ENCODE results near the gene FOXP1.

Gene FOXP1

GRCh38 chr3:71184252-71184651, 399.3 kb downstream of the FOXP1 start:
- H3K9me3 ChIP-seq (ENCODE audit: control insufficient read depth, low read length), result no peaks in the 10 kb centered on the region
- WGBS, 2 experiments, result 94 to 100% methylated on average over 1 of the region's 1 CpG

DNA sequence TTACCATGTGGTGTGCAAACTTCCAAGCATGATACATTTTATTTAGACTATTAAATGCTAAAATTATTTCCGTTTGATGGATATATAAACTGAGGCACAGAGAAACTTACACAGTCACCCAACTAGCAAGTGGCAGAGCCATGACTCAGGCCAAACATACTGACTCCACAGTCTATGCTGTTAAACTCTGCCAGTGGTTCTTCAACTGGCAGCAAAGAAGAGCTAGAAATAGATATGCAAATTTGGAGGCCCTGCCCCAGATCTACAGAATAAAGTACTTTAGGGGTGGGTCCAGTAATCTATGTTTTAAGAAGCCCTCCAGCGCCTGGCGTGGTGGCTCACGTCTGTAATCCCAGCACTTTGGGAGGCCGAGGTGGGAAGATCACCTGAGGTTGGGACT, 400.0 kb downstream of the FOXP1 start:
- 92 to 95% methylated on average over 5 of the region's 5 CpGs for WGBS, 2 experiments
- H3K36me3 ChIP-seq (ENCODE audit: control insufficient read depth, insufficient read depth, low read length), result no peaks in the 10 kb centered on the region
- no peaks in the 10 kb centered on the region for H3K9me3 ChIP-seq (ENCODE audit: control insufficient read depth, low read length)
- no peak overlapping the region for H3K27ac ChIP-seq (ENCODE audit: insufficient read depth, low read depth, low read length, poor library complexity, severe bottlenecking)
- no peaks in the 10 kb centered on the region for H3K27me3 ChIP-seq (ENCODE audit: control insufficient read depth, insufficient read depth, low read length, poor library complexity, severe bottlenecking)
- H3K4me3 ChIP-seq (ENCODE audit: insufficient read depth, low read depth, low read length), result no peak overlapping the region
- H3K4me1 ChIP-seq (ENCODE audit: control insufficient read depth, insufficient read depth, low read length), result no peaks in the 10 kb centered on the region

More at GRCh38 chr3:71184252-71184651, 399.3 kb downstream of the FOXP1 start:
- Histone ChIP-seq H3K36me3 (ENCODE audit: control insufficient read depth, insufficient read depth, low read length) (no peaks in the 10 kb centered on the region), H3K4me3 (ENCODE audit: insufficient read depth, low read depth, low read length) (no peak overlapping the region), H3K27me3 (ENCODE audit: control insufficient read depth, insufficient read depth, low read length, poor library complexity, severe bottlenecking) (no peaks in the 10 kb centered on the region), H3K4me1 (ENCODE audit: control insufficient read depth, insufficient read depth, low read length) (no peaks in the 10 kb centered on the region), H3K27ac (ENCODE audit: insufficient read depth, low read depth, low read length, poor library complexity, severe bottlenecking) (no peak overlapping the region)

DNA sequence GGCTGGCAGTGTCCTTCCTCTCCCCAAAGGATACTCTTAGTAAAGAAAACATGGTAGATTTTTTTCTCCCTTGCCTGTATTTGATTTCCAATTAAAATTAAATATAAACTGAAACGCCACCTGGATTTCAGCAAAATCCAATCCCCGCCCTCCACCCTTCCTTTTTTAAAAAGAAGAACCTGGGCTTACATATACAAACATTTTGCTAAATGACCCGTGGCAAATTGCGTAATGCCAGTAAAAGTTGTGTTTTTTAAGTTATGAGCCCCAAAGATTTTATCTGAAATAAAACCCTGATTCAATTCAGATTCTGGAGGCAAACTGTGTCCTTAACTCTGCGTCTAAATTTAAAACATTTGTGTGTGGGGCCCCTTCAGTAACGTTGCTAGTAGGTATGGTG, 403.0 kb downstream of the FOXP1 start:
- no peaks in the 10 kb centered on the region for H3K27me3 ChIP-seq (ENCODE audit: control insufficient read depth, insufficient read depth, low read length, poor library complexity, severe bottlenecking)
- H3K36me3 ChIP-seq (ENCODE audit: control insufficient read depth, insufficient read depth, low read length), result no peaks in the 10 kb centered on the region
- H3K27ac ChIP-seq (ENCODE audit: insufficient read depth, low read depth, low read length, poor library complexity, severe bottlenecking), result no peak overlapping the region
- no peak overlapping the region for H3K4me3 ChIP-seq (ENCODE audit: insufficient read depth, low read depth, low read length)
- 91 to 95% methylated on average over 6 of the region's 6 CpGs for WGBS, 2 experiments
- H3K9me3 ChIP-seq (ENCODE audit: control insufficient read depth, low read length), result no peaks in the 10 kb centered on the region
- H3K4me1 ChIP-seq (ENCODE audit: control insufficient read depth, insufficient read depth, low read length), result no peaks in the 10 kb centered on the region

GRCh38 chr3:71177375-71177774, 406.2 kb downstream of the FOXP1 start:
- H3K4me1 ChIP-seq (ENCODE audit: control insufficient read depth, insufficient read depth, low read length), result no peaks in the 10 kb centered on the region
- H3K27me3 ChIP-seq (ENCODE audit: control insufficient read depth, insufficient read depth, low read length, poor library complexity, severe bottlenecking), result no peaks in the 10 kb centered on the region
- H3K27ac ChIP-seq (ENCODE audit: insufficient read depth, low read depth, low read length, poor library complexity, severe bottlenecking), result no peak overlapping the region
- H3K36me3 ChIP-seq (ENCODE audit: control insufficient read depth, insufficient read depth, low read length), result no peaks in the 10 kb centered on the region
- WGBS, 2 experiments, result 83 to 87% methylated on average over 4 of the region's 4 CpGs
- no peaks in the 10 kb centered on the region for H3K9me3 ChIP-seq (ENCODE audit: control insufficient read depth, low read length)
- H3K4me3 ChIP-seq (ENCODE audit: insufficient read depth, low read depth, low read length), result no peak overlapping the region

GRCh38 chr3:71176366-71176765, 407.2 kb downstream of the FOXP1 start:
- no peaks in the 10 kb centered on the region for H3K4me1 ChIP-seq (ENCODE audit: control insufficient read depth, insufficient read depth, low read length)
- no peak overlapping the region for H3K27ac ChIP-seq (ENCODE audit: insufficient read depth, low read depth, low read length, poor library complexity, severe bottlenecking)
- H3K27me3 ChIP-seq (ENCODE audit: control insufficient read depth, insufficient read depth, low read length, poor library complexity, severe bottlenecking), result no peaks in the 10 kb centered on the region
- H3K36me3 ChIP-seq (ENCODE audit: control insufficient read depth, insufficient read depth, low read length), result no peaks in the 10 kb centered on the region
- H3K9me3 ChIP-seq (ENCODE audit: control insufficient read depth, low read length), result no peaks in the 10 kb centered on the region
- 86 to 88% methylated on average over 5 of the region's 5 CpGs for WGBS, 2 experiments
- H3K4me3 ChIP-seq (ENCODE audit: insufficient read depth, low read depth, low read length), result no peak overlapping the region

DNA sequence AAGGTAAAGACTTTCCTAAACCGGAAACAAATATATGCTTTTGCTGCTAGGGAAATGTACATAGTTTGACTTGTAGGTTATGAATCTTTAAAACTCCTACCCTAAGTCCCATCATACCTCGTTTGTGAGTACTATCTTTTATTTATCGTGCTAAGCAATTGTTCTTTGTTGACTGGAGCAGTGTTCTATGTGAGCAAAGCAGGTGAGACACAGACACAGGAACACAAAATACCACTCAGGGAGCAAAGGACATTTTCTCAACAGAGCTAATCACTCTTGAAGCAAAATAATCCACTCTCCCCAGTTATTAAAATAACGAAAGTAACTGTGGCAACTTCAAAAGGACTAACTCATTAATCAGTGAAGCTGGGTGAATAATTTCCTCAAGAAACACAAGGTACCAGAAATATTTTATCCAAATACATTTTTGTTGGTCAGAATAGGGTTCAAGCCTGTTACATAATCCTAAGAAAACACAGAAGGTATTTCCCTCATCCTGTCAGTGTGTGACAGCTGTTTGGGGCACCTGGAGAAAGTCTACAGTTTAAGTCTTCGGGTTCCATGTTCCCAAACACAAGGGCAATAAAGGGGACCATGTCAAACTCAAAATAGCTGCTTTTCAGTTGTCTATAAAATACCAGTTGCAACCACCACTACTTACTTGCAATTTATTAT, 407.7 kb downstream of the FOXP1 start:
- no peaks in the 10 kb centered on the region for H3K36me3 ChIP-seq (ENCODE audit: control insufficient read depth, insufficient read depth, low read length)
- H3K27me3 ChIP-seq (ENCODE audit: control insufficient read depth, insufficient read depth, low read length, poor library complexity, severe bottlenecking), result no peaks in the 10 kb centered on the region
- H3K4me1 ChIP-seq (ENCODE audit: control insufficient read depth, insufficient read depth, low read length), result no peaks in the 10 kb centered on the region
- H3K27ac ChIP-seq (ENCODE audit: insufficient read depth, low read depth, low read length, poor library complexity, severe bottlenecking), result no peak overlapping the region
- WGBS, 2 experiments, result 94 to 99% methylated on average over 5 of the region's 5 CpGs
- no peak overlapping the region for H3K4me3 ChIP-seq (ENCODE audit: insufficient read depth, low read depth, low read length)
- H3K9me3 ChIP-seq (ENCODE audit: control insufficient read depth, low read length), result no peaks in the 10 kb centered on the region

DNA sequence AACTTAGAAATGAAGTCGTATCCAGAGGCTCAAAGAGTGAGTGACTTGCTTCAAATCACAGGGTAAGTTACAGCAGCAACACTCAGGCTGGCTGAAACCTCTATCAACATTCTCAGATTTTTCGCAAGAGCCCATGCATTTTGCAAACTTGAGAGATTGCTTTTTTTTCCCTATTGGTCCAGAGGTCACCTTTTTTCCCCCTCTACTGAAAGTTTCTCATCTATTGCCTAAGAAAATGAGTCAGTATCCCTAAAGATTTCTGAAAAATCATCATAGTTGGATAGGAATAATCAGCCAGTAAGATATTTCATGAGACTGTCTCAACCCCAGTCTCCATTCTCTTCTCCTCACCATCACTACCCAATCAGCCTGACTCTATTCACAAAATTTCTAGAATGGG, 410.6 kb downstream of the FOXP1 start:
- Histone ChIP-seq H3K9me3 (ENCODE audit: control insufficient read depth, low read length) (no peaks in the 10 kb centered on the region), H3K4me3 (ENCODE audit: insufficient read depth, low read depth, low read length) (no peak overlapping the region), H3K27me3 (ENCODE audit: control insufficient read depth, insufficient read depth, low read length, poor library complexity, severe bottlenecking) (no peaks in the 10 kb centered on the region), H3K36me3 (ENCODE audit: control insufficient read depth, insufficient read depth, low read length) (no peaks in the 10 kb centered on the region), H3K27ac (ENCODE audit: insufficient read depth, low read depth, low read length, poor library complexity, severe bottlenecking) (no peak overlapping the region), H3K4me1 (ENCODE audit: control insufficient read depth, insufficient read depth, low read length) (no peaks in the 10 kb centered on the region)
- WGBS, 2 experiments, result 86 to 90% methylated on average over 2 of the region's 2 CpGs

DNA sequence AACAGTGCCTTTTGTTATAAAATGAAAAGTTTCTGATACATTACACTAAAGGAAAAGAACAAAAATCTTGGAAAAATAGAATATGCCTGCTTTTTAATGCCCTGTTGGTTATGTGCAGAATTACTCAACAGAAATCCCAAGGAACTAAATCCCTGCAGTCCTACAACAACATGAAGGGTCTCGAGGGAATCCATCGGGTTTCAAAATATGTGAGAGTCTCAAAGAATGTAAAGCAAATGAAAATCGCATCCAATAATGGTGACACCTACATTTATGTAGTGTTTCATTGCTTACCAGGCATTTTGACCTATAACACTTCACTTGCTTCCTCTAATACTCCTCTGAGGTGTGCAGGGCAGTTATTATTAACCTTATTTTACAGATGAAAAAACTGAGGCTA, 411.3 kb downstream of the FOXP1 start:
- Histone ChIP-seq H3K4me1 (ENCODE audit: control insufficient read depth, insufficient read depth, low read length) (no peaks in the 10 kb centered on the region), H3K27me3 (ENCODE audit: control insufficient read depth, insufficient read depth, low read length, poor library complexity, severe bottlenecking) (no peaks in the 10 kb centered on the region), H3K9me3 (ENCODE audit: control insufficient read depth, low read length) (no peaks in the 10 kb centered on the region), H3K36me3 (ENCODE audit: control insufficient read depth, insufficient read depth, low read length) (no peaks in the 10 kb centered on the region), H3K27ac (ENCODE audit: insufficient read depth, low read depth, low read length, poor library complexity, severe bottlenecking) (no peak overlapping the region), H3K4me3 (ENCODE audit: insufficient read depth, low read depth, low read length) (no peak overlapping the region)
- WGBS, 2 experiments, result 93 to 94% methylated on average over 3 of the region's 3 CpGs

DNA sequence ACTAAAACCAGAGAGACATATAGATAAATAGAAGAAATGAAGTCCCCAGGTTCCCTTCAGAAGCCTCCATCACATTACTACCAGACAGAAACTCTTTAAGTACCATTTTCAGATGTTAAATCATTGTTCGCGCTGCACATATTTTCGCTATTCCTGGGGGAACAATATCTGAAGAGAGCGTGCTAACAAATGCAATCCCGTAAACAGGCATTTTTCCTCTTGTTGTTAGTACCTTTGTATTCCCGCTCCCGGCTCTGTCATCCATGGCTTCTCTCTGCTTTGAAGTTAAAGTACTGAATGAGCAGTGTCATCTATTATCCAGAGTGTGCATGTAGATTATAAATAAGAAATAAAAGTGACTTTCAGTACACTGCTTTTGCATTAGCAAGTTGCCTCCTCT, 412.3 kb downstream of the FOXP1 start:
- no peaks in the 10 kb centered on the region for H3K4me1 ChIP-seq (ENCODE audit: control insufficient read depth, insufficient read depth, low read length)

DNA sequence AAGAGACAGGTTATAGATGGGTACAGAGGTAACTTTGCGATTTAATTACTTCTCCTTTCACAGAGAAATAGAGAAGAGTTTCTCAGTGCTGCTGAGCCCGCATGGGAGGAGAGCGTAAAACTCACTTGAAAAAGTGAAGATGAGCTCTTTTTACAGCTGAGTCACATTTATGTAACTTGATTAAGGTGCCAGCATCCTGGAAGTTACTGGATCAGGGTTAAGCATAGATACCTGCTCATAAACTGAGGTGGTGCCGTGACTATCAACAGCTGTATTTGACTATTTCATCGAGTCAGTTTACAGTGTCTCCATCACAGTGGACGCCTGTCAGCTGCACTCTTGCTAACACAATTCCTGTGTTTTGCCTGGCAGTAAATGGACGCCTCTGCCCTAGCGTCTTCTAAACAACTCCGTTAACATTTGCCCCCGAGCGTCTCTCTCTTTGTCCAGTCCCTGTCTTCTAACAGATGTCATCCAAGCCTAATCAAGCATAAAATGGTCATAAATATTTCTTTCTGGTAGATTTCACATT, 414.6 kb downstream of the FOXP1 start:
- H3K4me3 ChIP-seq (ENCODE audit: insufficient read depth, low read depth, low read length), result no peak overlapping the region
- H3K27me3 ChIP-seq (ENCODE audit: control insufficient read depth, insufficient read depth, low read length, poor library complexity, severe bottlenecking), result no peaks in the 10 kb centered on the region
- H3K4me1 ChIP-seq (ENCODE audit: control insufficient read depth, insufficient read depth, low read length), result no peaks in the 10 kb centered on the region
- H3K9me3 ChIP-seq (ENCODE audit: control insufficient read depth, low read length), result no peaks in the 10 kb centered on the region
- 84 to 88% methylated on average over 11 of the region's 11 CpGs for WGBS, 2 experiments
- H3K27ac ChIP-seq (ENCODE audit: insufficient read depth, low read depth, low read length, poor library complexity, severe bottlenecking), result no peak overlapping the region
- H3K36me3 ChIP-seq (ENCODE audit: control insufficient read depth, insufficient read depth, low read length), result no peaks in the 10 kb centered on the region

More for the DNA sequence above, 412.3 kb downstream of the FOXP1 start:
- Histone ChIP-seq H3K9me3 (ENCODE audit: control insufficient read depth, low read length) (no peaks in the 10 kb centered on the region), H3K36me3 (ENCODE audit: control insufficient read depth, insufficient read depth, low read length) (no peaks in the 10 kb centered on the region), H3K27me3 (ENCODE audit: control insufficient read depth, insufficient read depth, low read length, poor library complexity, severe bottlenecking) (no peaks in the 10 kb centered on the region), H3K4me3 (ENCODE audit: insufficient read depth, low read depth, low read length) (no peak overlapping the region), H3K27ac (ENCODE audit: insufficient read depth, low read depth, low read length, poor library complexity, severe bottlenecking) (no peak overlapping the region)
- WGBS, 2 experiments, result 92 to 97% methylated on average over 7 of the region's 7 CpGs

Data from ectodermal cell (in vitro differentiated cells).